Small intestine (tissue), 7 donors: ENCODE measurements around the gene CYCS. TPM values are rescaled to one million over a fixed set of nuclear protein-coding genes. Genes with fewer than 3 reads are reported as not detected.

Experiments
- DNase-seq, 2 donors: peaks; one replicate each; pipeline versions ENCODE4 v3.0.0 to v3.0.0-alpha.2; 2013
- FAIRE-seq: peaks from 2 replicates; lab custom pipeline; 2012; peaks lifted over from hg19 to GRCh38; lab: Jason Lieb, UNC
- H3K27ac ChIP-seq, 3 donors: one replicate each; pipeline ENCODE4 v1.5.1; 2013; ENCODE audit warnings: low read length in 2 of 3, mild to moderate bottlenecking in 2 of 3, control low read depth in 1 of 3, inconsistent platforms in 1 of 3, low read depth in 1 of 3, moderate library complexity in 1 of 3
- H3K27me3 ChIP-seq, 3 donors: one replicate each; pipeline ENCODE4 v1.6.1; 2013; ENCODE audit warnings: low read length in 3 of 3, inconsistent platforms in 1 of 3; ENCODE audit not compliant: control insufficient read depth in 3 of 3, insufficient read depth in 3 of 3
- H3K36me3 ChIP-seq, 3 donors: one replicate each; pipeline ENCODE4 v1.6.1; 2013; ENCODE audit warnings: low read length in 3 of 3, inconsistent platforms in 1 of 3, low read depth in 1 of 3, mild to moderate bottlenecking in 1 of 3, moderate library complexity in 1 of 3; ENCODE audit not compliant: control insufficient read depth in 3 of 3, insufficient read depth in 2 of 3
- H3K4me1 ChIP-seq, 3 donors: one replicate each; pipeline ENCODE4 v1.6.1; 2013; ENCODE audit warnings: low read length in 2 of 3, inconsistent platforms in 1 of 3, low read depth in 1 of 3, mild to moderate bottlenecking in 1 of 3, moderate library complexity in 1 of 3; ENCODE audit not compliant: control insufficient read depth in 3 of 3, insufficient read depth in 2 of 3
- H3K4me3 ChIP-seq, 3 donors: one replicate each; pipeline ENCODE4 v1.5.1; 2013; ENCODE audit warnings: low read length in 3 of 3, control low read depth in 1 of 3, inconsistent platforms in 1 of 3, low read depth in 1 of 3, mild to moderate bottlenecking in 1 of 3, moderate library complexity in 1 of 3
- H3K9me3 ChIP-seq, 2 donors: one replicate each; pipeline ENCODE4 v1.6.1; 2013; ENCODE audit warnings: low read depth in 1 of 2, low read length in 1 of 2; ENCODE audit not compliant: control insufficient read depth in 2 of 2, insufficient read depth in 1 of 2
- WGBS, 3 donors: extraction: QIAGEN DNeasy Blood & Tissue Kit; methylation state at CpG; one replicate each; pipeline ENCODE4 v1.1.7; 2013; 5-methylcytosine and 5-hydroxymethylcytosine counted together
- polyA plus RNA-seq, 4 donors: library from polyadenylated mRNA; stranded (reverse) in 3 of 4; unstranded in 1 of 4; fragments of 200-250 nt in 3 of 4; fragments of 120-200 nt in 1 of 4; gene quantifications; one replicate each; pipeline versions ENCODE4 v1.2.1 to v1.2.3, GENCODE V29; 2013
- donor health status: healthy with polysubstance abuse.
- donor health status: control.
- donor health status: control.
- donor health status: Bipolar disorder and iron deficiency.
- donor health status: healthy.

The CYCS gene
- polyA plus RNA-seq, 4 donors, result 73.0 to 181 (median 152) TPM

- Histone ChIP-seq H3K27me3 (no peaks in the 10 kb centered on the region), H3K4me3 (no peak overlapping the region), H3K9me3 (no peaks in the 10 kb centered on the region), H3K27ac (no peak overlapping the region), H3K4me1 (peaks cover 0 to 6% (median 0%) of the 10 kb centered on the region in 3 donors), H3K36me3 (no peaks in the 10 kb centered on the region)
- 73 to 90% (median 81%) methylated on average over 1 of the region's 1 CpG for WGBS, 3 donors
- DNase-seq (no peak), FAIRE-seq (no peak)
Measured at GRCh38 chr7:25132430-25132829, 7.4 kb upstream of the CYCS start.

DNA sequence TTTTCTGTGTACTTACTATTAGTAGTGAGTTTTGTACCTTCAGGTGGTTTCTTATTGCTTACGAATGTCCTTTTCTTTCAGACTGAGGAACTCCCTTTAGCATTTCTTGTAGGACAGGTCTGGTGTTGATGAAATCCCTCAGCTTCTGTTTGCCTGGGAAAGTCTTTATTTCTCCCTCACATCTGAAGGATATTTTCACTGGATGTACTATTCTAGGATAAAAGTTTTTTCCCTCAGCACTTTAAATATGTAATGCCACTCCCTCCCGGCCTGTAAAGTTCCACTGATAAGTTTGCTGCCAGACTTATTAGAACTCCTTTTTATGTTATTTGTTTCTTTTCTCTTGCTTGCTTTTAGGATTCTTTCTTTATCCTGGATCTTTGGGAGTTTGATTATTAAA lies 1.7 kb upstream of the CYCS start:
- DNase-seq (peak; percentile 40 to 50), FAIRE-seq (no peak)
- no peak overlapping the region for H3K4me3 ChIP-seq
- peak overlapping the region in 1 of 3 donors; percentile 94 for H3K27ac ChIP-seq
- H3K27me3 ChIP-seq, result no peaks in the 10 kb centered on the region
- H3K36me3 ChIP-seq, result peaks cover under 1 to 4% (median 3%) of the 10 kb centered on the region in 3 donors
- no peaks in the 10 kb centered on the region for H3K9me3 ChIP-seq
- H3K4me1 ChIP-seq, result peaks cover 0 to 19% (median 0%) of the 10 kb centered on the region in 3 donors
- WGBS, 3 donors, result 34 to 59% (median 42%) methylated on average over 2 of the region's 2 CpGs

DNA sequence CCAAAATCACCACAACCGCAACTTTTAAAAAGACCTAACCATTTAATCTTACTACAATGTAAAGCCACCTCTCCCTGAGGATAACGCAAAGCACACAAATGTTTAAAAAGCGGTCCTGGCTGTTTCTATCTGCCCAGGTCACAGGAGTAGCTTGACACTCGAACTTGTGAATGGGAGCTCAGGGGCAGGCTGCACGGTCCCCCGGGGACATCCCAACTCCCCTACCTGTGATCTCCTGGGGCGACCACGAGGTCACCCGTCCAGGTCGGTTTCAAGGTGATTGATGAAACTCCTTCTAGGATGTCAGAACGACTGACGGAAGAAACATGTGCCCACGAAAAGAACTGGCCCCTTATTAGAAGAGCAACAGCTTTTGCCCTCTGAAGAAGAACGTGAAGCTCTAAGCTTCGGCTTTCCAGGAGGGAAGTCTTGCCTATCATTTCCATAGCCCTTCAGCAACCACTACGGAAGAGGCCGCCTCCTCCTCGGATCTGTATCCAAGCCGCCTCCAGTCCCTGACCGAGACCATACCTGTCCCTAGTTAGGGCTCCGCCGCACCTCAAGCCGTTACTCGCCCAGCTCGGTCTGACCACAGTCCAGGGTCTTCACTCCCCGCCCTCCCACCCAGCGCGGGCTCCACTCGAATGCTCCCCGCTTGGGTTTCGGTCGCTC lies 459 bp downstream of the CYCS start:
- H3K4me1 ChIP-seq, result peaks cover 0 to 19% (median 0%) of the 10 kb centered on the region in 3 donors
- FAIRE-seq (no peak), DNase-seq (peak; percentile 17 to 58)
- peak overlapping the region; percentile 61 to 95 (median 94) for H3K27ac ChIP-seq
- peak overlapping the region; percentile 80 to 85 (median 82) for H3K4me3 ChIP-seq
- WGBS, 3 donors, result 0% methylated on average over 30 to 32 of the region's 32 CpGs
- H3K9me3 ChIP-seq, result no peaks in the 10 kb centered on the region
- no peaks in the 10 kb centered on the region for H3K27me3 ChIP-seq
- peaks cover 8 to 13% (median 11%) of the 10 kb centered on the region in 3 donors for H3K36me3 ChIP-seq

GRCh38 chr7:25122373-25122772 lies 2.7 kb downstream of the CYCS start:
- Histone ChIP-seq H3K27ac (no peak overlapping the region), H3K4me3 (no peak overlapping the region), H3K27me3 (no peaks in the 10 kb centered on the region), H3K9me3 (no peaks in the 10 kb centered on the region), H3K4me1 (peaks cover 0 to 19% (median 2%) of the 10 kb centered on the region in 3 donors), H3K36me3 (peaks cover 8 to 16% (median 15%) of the 10 kb centered on the region in 3 donors)
- DNase-seq, result no peak
- no peak for FAIRE-seq

DNA sequence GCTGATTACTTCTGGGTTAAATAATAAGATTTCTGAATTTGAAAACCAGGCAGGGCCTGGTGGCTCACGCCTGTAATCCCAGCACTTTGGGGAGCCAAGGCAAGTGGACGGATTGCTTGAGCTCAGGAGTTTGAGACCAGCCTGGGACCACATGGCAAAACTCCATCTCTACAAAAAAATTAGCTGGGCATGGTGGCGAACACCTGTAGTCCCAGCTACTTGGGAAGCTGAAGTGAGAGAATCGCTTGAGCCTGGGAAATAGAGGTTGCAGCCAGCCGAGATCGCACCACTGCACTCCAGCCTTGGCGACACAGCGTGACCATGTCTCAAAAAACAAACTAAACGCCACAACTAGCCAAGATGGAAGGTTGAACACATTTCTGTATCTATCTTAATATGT lies 3.5 kb downstream of the CYCS start:
- Histone ChIP-seq H3K27ac (no peak overlapping the region), H3K9me3 (no peaks in the 10 kb centered on the region), H3K4me3 (no peak overlapping the region), H3K36me3 (peaks cover 8 to 16% (median 15%) of the 10 kb centered on the region in 3 donors), H3K4me1 (peaks cover 0 to 22% (median 4%) of the 10 kb centered on the region in 3 donors), H3K27me3 (no peaks in the 10 kb centered on the region)
- FAIRE-seq, result no peak
- WGBS, 3 donors, result 90 to 99% (median 95%) methylated on average over 9 of the region's 9 CpGs
- DNase-seq, result no peak

DNA sequence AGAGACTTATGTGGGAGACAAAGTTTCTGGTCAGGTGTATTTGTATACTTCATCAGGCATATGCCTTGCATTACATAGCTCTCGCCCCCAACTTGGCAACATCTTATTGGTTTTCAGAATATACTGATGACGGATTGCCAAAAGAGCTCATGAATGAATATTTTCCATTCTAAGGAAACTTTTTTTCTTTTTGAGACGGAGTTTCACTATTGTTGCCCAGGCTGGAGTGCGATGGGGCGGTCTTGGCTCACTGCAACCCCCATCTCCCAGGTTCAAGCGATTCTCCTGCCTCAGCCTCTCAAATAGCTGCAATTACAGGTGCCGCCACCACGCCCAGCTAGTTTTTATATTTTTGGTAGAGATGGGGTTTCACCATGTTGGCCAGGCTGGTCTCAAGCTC lies 6.0 kb downstream of the CYCS start:
- FAIRE-seq, result no peak
- no peak overlapping the region for H3K27ac ChIP-seq
- peaks cover 0 to 15% (median 5%) of the 10 kb centered on the region in 3 donors for H3K4me1 ChIP-seq
- 94 to 98% (median 94%) methylated on average over 8 of the region's 8 CpGs for WGBS, 3 donors
- H3K4me3 ChIP-seq, result no peak overlapping the region
- peaks cover 8 to 16% (median 15%) of the 10 kb centered on the region in 3 donors for H3K36me3 ChIP-seq
- no peaks in the 10 kb centered on the region for H3K27me3 ChIP-seq
- H3K9me3 ChIP-seq, result no peaks in the 10 kb centered on the region
- DNase-seq, result no peak

- H3K4me1 ChIP-seq, result peaks cover 0 to 15% (median 5%) of the 10 kb centered on the region in 3 donors
- 66 to 79% (median 72%) methylated on average over 8 of the region's 8 CpGs for WGBS, 3 donors
Measured at GRCh38 chr7:25118048-25118753, 6.9 kb downstream of the CYCS start.

DNA sequence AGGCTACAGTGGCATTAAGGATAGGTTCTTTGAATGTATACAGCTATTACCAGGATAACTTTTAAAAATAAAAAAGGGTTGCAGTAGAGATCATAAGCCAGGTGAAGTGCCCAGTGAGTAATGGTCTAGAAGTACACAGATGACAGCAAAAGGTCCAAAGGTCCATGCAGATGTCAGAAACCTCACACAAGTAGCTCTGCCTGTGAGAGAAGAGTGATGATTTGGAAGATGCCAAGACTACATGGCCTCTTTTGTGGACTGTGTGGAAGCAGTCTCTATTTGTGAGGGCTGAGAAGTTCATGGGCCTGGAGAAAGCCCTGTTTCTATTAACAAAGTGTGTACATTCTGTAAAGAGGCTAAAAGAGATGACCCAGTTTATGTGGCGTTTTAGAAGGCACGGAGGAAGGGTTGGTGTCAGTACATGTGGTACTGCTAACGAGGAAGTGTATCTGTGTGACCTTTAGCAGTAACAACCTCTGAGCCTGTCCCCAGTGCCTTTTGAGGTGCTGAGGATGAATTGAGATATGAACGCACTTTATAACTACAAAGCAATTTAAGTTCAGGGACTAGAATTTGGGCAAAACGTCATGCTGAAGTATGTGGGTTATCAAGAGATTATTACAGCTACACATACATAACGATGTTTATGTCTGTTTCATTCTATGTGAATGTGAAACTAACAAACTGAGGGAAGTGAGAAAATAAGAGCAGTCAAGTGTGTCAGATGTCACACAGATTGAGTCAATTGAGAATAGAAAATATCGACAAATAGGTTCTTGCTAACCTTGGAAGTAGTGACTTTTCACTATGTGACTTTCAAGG lies 7.6 kb downstream of the CYCS start:
- DNase-seq (peak; percentile 66 to 67), FAIRE-seq (no peak)
- 6 to 31% (median 16%) methylated on average over 7 of the region's 7 CpGs for WGBS, 3 donors
- Histone ChIP-seq H3K27me3 (no peaks in the 10 kb centered on the region), H3K4me3 (no peak overlapping the region), H3K36me3 (peaks cover 8 to 16% (median 15%) of the 10 kb centered on the region in 3 donors), H3K27ac (peak overlapping the region; percentile 2 to 62 (median 59)), H3K9me3 (no peaks in the 10 kb centered on the region), H3K4me1 (peaks cover 0 to 15% (median 5%) of the 10 kb centered on the region in 3 donors)

More at GRCh38 chr7:25118048-25118753, 6.9 kb downstream of the CYCS start:
- peaks cover 8 to 16% (median 15%) of the 10 kb centered on the region in 3 donors for H3K36me3 ChIP-seq
- peak overlapping the region in 2 of 3 donors; percentile 17 to 62 for H3K27ac ChIP-seq
- no peaks in the 10 kb centered on the region for H3K27me3 ChIP-seq
- no peak for DNase-seq
- FAIRE-seq, result no peak
- H3K9me3 ChIP-seq, result no peaks in the 10 kb centered on the region
- no peak overlapping the region for H3K4me3 ChIP-seq
